ENCODE results near the gene ACTN1.

The ACTN1 gene

GRCh38 chr14:68937471-68938270 lies 41.4 kb downstream of the ACTN1 start:
- no peak for DNase-seq (ENCODE audit: low read depth in 2 of 2, low spot score in 1 of 2)

- DNase-seq (ENCODE audit: low read depth in 2 of 2, low spot score in 1 of 2): no peak
These were observed 42.1 kb downstream of the ACTN1 start for GRCh38 chr14:68936980-68937379.

GRCh38 chr14:68936476-68936875 lies 42.6 kb downstream of the ACTN1 start:
- DNase-seq (ENCODE audit: low read depth in 2 of 2, low spot score in 1 of 2): no peak

DNA sequence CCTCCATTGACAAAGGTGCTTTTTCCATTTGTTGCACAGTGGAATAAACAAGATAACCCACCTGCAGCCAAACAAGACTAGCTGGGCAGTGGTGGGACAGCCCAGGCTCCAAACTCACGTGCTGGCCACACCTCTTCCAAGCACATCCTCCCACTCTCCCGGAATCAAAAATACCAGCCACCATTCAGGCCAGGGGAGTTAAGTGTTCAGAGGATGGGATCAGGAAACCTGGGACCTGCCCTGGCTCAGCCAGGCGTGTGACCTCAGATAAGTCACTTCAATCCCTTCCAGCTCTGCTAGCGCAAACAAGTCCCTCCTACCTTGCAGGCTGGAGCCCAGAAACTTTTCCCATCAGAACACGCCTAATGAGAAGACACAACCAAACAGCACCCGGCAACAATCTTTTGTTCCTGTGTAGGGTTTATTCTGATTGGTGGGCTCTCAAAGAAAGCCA lies 43.3 kb downstream of the ACTN1 start:
- no peak for DNase-seq (ENCODE audit: low read depth in 2 of 2, low spot score in 1 of 2)

DNA sequence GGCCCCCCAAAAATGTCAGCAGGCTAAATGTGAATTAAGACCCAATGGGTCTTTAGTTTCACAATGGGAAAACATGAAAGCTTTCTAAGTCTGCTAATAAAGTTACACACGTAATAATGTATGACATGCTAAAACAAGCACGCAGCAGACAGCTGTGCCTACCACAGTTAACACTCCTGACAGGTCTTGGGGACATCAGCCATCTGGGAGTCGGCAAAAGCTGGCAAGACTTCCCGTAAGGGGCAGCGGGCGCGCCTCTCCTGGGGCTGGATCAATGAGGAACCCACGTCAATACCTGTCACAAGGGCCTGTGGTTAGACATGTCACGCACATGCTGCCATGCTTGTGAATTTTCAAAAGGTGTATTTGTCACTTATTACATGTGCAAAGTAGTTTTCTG lies 45.0 kb downstream of the ACTN1 start:
- DNase-seq (ENCODE audit: low read depth in 2 of 2, low spot score in 1 of 2): no peak

GRCh38 chr14:68932686-68933085 lies 46.4 kb downstream of the ACTN1 start:
- no peak for DNase-seq (ENCODE audit: low read depth in 2 of 2, low spot score in 1 of 2)

- DNase-seq (ENCODE audit: low read depth in 2 of 2, low spot score in 1 of 2): no peak
These were observed 46.9 kb downstream of the ACTN1 start for GRCh38 chr14:68932231-68932630.

GRCh38 chr14:68931474-68932051 lies 47.5 kb downstream of the ACTN1 start:
- no peak for DNase-seq (ENCODE audit: low read depth in 2 of 2, low spot score in 1 of 2)

DNA sequence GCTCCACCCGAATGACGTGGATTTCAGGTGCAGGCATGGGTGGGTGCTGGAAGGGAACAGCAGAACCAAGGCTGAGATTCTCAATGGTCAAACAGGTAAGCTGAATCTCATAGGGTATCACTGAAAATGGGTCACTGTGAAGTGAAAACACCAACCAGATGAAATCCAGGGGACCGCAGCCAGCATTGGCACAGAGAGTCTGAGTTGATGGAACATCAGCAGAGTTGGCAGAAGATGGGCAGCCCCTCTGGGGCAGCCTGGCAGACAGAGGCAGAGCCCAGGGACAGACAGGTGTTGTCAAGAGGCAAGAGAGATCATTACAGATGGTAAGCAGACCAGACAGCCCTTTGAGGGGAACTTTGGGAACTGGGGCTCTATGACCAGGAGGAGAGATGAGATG lies 48.0 kb downstream of the ACTN1 start:
- DNase-seq (ENCODE audit: low read depth in 2 of 2, low spot score in 1 of 2): no peak

DNA sequence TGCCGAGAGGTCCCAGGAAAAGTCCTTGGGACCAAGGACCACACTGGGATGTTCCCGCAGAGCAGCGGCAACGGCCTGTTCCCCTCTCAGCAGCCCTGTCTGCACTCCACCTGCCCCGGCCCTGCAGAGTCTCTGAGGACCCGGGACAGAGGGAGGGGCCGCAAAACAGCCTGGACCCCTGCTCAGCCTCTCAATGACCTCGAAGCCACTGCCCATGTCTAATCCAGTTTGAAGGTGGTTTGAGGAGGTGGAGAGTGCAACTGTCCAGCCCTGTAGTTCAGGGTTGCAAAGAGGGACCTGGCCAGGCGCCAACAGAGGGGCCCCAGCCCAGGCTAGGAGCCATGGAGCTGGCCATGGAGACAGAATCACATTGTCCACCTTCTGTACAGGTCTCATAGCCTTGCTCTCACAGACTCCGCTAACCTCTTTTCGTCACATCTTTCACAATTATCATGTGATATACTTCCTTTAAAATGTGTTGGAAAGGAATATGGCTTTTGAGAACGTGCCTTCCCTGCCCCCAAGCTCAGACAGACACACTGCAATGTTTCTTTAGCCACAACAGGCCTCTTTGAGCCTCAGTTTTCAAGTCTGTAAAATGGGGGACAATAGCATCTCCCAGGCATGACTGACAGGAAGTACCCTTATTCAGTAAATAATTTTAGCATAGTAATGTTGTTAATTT lies 49.3 kb downstream of the ACTN1 start:
- no peak for DNase-seq (ENCODE audit: low read depth in 2 of 2, low spot score in 1 of 2)

DNA sequence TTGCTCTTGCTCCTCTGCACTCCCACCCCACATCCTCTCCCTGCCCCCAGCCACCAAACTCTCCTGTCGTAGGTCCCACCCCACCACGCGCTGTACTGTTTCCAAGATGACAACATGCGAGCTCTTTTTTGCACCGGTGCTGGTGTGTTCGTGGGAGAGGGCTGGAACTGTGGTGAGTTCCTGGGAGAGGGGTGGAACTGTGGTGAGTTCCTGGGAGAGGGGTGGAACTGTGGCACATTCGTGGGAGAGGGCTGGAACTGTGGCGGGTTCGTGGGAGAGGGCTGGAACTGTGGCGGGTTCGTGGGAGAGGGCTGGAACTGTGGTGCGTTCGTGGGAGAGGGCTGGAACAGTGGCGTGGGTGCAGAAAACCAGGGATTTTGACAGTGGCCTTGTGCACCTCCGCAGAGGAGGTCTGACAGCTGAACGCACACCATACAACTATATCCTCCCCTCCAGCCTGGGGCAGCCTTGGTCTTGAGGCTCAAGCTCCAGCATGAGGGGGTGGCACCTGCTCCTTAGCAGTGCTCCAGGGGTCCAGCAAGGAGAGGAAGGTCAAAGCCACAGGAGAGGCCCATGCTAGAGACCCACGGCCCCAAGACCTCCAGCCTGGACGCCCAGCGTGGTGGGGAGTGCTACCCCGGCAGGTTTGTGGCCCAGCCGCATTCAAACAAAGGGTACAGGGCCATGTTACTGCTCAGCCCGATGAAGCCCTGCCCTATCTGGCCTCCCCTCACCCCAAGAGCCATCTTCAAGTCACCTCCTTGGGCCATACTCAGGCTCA lies 50.1 kb downstream of the ACTN1 start:
- DNase-seq (ENCODE audit: low read depth in 2 of 2, low spot score in 1 of 2): no peak

DNA sequence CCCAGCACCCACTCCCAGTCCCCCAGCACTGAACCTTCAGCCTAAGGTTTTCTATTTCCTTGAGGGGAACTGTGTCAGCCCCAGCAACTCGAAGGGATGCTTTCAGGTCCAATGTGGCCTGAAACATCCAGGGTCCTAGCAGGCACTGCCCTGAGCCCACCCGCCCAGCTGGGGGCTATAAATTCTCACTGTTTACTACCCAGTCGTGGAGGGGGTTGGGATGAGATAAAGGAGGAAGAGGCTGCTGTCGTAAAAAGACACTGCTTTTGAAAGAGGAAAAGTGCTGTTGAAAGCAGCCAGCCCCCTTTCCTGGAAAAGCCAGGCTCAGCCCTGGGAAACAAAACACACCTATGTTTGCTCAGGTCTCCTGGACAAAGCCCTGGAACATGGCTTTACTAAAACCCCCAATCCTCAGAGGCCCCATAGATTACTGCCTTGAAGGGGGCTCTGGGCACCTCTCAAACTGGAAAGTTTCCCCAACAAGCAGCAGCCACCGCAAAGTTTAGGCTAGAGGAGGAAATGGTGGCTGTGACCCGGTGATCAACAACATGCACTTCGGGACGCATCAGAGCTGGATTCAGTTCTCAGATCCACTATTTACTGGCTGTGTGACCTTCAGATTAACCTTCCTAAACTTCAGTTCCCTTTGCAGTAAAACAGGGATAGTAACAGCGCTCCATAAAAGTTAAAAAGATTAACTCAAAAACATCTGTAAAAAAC lies 51.0 kb downstream of the ACTN1 start:
- no peak for DNase-seq (ENCODE audit: low read depth in 2 of 2, low spot score in 1 of 2)

DNA sequence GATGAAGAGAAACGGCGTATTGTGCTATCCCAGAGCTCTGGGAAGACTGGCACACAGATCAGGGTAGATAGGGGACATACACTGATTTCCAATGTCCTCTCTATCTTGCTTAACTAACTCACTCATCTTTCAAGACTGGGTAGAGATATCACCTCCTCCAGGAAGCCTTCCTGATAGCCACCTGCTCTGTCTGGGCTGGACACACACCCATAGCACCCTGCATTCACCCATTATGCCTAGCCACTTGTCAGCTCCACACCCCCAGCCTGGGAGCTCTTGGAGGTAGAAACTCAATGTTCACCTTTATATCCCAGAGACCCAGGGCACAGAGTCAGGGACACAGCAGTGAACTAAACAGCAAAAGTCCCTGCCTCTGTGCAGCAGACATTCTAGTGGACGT lies 52.0 kb downstream of the ACTN1 start:
- no peak for DNase-seq (ENCODE audit: low read depth in 2 of 2, low spot score in 1 of 2)

- DNase-seq (ENCODE audit: low read depth in 2 of 2, low spot score in 1 of 2): no peak
These were observed 52.9 kb downstream of the ACTN1 start for GRCh38 chr14:68926236-68926635.

DNA sequence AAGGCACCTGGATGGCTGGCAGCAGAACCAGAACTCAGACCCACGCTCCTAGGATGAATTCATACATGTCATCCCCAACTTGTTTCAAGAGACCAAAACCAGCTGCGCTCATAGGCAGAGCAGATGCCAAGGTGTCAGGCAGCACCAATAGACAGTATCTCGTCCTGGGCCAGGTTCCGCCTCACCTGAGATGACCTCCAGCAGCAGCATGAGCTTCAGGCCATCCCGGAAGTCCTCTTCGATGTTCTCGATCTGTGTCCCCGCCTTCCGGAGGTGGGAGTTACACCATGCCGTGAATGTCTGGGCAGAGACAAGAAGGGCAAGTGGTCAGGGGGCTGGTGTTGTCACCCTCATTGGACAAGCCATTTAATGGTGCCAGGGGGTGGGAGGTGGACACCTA lies 53.7 kb downstream of the ACTN1 start:
- DNase-seq (ENCODE audit: low read depth in 2 of 2, low spot score in 1 of 2): no peak

- DNase-seq (ENCODE audit: low read depth in 2 of 2, low spot score in 1 of 2): no peak
These were observed 54.6 kb downstream of the ACTN1 start for GRCh38 chr14:68924186-68925158.

DNA sequence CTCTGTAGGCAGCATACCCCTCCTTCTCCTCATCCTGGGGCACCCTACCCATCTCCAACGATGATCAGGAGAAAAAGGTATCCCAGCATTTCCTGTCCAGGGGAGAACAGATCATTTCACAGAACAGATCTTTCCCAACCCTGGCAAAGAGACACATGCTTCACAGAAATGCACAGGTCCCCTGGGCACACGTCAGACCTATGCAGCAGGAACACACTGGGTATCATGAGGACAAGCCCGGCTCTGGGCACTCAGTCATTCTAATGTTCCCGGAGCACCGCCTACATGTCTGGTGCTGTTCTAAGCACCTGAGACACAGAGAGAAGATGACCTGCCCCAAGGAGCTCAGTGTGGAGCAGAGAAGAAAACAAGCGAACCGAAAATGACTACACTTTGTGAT lies 56.2 kb downstream of the ACTN1 start:
- DNase-seq (ENCODE audit: low read depth in 2 of 2, low spot score in 1 of 2): no peak

- DNase-seq (ENCODE audit: low read depth in 2 of 2, low spot score in 1 of 2): no peak
These were observed 56.9 kb downstream of the ACTN1 start for GRCh38 chr14:68922201-68922621.

- DNase-seq (ENCODE audit: low read depth in 2 of 2, low spot score in 1 of 2): no peak
These were observed 57.4 kb downstream of the ACTN1 start for GRCh38 chr14:68921666-68922065.

DNA sequence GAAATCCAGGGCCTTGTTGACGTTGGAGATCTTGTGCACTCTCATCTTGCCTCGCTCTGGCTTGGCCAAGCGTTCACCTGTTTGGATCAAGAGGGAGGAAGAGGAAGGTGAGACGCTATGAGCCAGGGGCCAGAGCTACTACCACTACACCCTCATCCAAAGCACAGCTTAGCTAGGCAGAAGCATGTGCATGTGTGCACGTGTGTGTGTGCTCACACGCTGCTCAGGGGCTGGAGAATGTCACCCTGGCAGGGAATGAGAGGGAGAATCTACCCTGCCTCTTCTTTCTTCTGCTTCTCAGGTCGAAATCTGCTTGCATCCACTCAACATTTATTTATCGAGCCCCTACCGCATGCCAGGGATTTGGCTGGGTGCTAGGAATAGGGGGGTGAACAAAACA lies 58.1 kb downstream of the ACTN1 start:
- DNase-seq (ENCODE audit: low read depth in 2 of 2, low spot score in 1 of 2): no peak
